Stimulated activated CD4-positive, alpha-beta T cell treated with anti-CD3 and anti-CD28 coated beads, Interleukin-4, amount 100 ng/mL, for 1 hour (primary cell): ENCODE data around the gene UBN1.

Source experiments
- DNase-seq: peaks from one replicate; pipeline ENCODE4 v3.0.0-alpha.2; 2020

UBN1 gene

DNA sequence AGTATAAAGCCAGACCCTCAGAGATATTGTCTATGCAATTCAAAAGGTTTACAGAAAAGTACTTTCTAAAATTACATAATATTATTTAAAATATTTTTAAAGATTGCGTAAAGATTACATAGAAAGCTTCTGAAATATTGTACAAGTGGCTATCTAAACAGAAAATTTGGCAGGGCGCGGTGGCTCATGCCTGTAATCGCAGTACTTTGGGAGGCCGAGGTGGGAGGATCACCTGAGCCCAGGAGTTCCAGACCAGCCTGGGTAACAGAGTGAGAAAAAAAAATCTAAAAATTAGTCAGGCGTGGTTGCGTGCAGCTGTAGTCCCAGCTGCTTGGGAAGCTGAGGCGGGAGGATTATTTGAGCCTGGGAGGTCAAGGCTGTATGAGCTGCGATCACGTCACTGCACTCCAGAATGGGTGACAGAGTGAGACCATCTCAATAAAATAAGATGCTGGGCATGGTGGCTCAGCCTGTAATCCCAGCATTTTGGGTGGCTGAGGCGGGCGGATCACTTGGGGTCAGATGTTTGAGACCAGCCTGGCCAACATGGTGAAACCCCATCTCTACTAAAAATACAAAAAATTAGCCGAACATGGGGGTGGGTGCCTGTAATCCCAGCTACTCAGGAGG is 18.1 kb downstream of the UBN1 start:
- no peak for DNase-seq

DNA sequence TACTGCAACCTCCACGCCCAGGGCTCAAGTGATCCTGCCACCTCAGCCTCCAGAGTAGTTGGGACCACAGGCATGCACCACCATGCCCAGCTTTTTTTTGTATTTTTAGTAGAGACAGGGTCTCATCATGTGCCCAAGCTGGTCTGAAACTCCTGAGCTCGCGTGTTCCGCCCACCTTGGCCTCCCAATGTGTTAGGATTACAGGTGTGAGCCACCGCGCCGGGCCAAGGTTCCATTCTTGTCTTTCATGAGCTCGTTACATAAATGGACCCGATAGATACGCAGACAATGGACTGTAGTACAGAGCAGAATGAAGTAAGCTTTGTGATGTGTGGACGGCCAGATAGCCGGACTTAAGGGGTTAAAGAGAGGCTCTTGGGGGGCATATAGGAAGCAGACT is 19.3 kb downstream of the UBN1 start:
- DNase-seq, result no peak

DNA sequence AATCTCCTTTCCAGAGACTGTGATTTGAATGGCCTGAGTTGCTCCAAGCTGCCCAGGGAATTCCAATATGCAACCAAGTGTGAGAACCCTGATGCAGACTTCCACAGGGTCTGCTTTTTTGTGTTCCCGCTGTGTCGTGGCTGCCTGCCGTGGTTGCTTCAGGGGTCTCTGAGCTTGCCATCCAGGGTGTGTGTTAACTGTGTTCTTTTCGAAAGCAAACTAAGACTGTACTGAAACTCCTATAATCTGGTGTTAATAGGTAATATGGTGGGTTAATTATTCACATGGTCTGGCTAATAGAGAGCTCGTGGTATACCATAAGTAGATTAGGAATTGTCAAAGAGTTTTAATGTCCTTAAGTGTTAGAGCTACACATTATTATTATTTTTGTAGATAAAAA is 20.7 kb downstream of the UBN1 start:
- DNase-seq, result no peak

DNA sequence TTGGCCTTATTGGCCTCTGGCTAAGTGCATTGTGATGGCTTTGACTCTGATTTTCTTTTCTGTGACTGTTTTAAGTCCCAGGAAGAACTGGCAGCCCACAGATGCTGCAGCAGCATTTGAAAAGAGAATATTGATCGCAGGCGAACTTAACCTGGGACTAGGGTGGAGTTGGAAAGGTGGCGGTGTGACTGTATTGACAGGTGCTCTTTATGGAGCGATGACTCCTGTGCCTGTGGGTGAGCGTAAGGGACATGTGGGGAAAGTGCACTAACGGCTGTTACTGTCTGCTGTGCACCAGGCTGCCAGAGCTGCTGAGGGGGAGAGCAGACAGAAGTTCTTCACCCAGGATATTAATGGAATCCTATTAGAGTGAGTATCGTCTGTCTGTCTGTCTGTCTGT is 21.3 kb downstream of the UBN1 start:
- DNase-seq, result no peak

DNA sequence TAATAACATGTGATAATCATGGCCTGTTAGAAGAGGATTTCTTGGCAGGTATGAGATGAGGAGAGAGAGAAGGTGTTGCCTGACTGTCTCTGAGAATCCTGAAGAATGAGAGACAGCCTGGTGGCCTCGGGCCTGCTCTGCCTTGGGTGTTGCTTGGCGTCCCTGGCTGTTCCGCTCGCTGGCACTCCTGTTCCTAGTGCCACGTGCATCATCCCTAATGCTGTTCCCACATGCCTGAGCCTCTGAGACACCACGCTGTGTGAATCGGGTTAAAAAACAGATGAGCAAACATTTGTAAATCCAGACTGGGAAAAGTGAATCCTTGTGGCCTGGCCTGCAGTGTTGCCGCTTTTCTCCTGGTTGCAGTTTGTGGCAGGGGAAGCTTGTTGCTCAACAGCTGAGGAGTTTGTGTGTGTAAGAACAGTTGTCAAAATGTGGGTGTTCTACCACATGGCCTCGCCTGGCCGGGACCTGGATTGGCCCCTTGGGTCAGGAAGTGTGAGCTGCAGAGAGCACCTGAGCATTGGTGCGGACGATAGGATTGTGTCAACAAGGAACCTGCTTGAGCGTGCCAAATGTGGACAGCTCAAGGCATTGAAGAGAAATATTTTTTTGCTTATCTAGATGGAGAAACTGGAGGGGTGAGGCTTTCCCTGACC is 22.0 kb downstream of the UBN1 start:
- DNase-seq, result no peak

DNA sequence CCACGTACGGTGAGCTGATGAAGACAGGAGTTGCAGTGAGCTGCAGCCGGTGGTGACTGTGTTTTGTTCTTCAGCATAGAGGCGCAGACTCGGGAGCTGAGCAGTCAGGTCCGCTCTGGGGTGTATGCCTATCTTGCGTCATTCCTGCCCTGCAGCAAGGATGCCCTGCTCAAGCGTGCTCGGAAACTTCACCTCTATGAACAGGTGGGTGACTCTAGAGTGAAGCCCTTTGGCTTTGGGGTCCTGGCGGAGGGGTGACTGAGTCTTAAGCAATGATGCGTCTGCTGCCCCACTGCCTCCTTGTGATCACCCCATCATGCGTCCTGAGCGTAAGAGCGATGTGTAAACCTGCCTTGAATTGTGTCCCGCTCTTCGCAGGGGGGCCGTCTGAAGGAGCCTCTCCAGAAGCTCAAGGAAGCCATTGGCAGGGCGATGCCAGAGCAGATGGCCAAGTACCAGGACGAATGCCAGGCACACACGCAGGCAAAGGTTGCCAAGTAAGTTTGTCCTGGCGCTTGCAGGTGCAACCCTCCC is 22.9 kb downstream of the UBN1 start:
- DNase-seq, result no peak

DNA sequence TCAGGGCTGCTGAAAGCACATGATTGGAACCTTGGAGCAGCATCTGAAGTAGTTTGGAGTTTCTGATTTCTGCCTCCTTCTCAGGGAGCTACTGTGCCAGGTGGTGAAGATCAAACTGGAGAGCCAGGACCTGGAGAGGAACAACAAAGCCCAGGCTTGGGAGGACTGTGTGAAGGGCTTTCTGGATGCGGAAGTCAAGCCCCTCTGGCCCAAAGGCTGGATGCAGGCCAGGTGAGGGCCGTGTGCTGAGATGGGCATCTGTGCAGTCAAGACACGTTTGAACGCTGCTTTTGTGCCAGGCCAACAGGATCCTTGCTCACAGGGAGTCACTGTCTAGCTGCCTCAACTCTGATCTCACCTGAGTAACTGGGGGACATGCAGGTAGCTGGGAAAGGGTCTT is 23.8 kb downstream of the UBN1 start:
- DNase-seq, result no peak

DNA sequence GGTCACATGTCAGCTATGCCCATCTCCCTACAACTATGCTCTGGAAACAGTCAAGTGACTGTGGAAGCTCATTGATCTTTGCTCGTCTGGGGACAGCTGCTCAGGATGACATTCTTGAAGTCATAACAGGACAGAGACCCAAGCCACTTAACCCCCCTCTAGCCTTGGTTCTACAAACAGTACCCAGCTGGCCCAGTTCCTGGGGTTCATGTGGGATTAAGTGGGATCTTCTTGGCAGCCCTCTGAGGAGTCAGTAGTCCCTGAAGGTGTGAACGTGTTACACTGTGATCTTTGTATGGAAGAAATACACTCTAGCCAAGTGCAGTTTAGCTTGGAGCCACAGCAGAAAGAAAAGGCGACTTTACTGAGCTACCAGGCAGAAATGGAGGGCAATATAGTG is 25.8 kb downstream of the UBN1 start:
- DNase-seq, result no peak

DNA sequence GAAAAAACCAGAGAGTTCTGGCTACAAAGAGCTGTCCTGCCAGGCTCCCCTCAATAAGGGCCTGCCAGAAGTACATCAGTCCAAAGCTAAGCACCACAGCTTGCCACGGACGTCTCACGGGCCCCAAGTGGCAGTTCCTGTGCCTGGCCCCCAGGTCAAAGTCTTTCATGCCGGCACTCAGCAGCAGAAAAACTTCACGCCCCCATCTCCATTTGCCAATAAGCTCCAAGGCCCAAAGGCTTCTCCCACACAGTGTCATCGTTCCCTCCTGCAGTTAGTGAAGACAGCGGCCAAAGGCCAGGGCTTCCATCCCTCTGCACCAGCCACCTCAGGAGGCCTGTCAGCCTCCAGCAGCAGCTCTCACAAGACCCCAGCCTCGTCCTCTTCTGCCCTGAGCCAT is 27.4 kb downstream of the UBN1 start:
- no peak for DNase-seq

DNA sequence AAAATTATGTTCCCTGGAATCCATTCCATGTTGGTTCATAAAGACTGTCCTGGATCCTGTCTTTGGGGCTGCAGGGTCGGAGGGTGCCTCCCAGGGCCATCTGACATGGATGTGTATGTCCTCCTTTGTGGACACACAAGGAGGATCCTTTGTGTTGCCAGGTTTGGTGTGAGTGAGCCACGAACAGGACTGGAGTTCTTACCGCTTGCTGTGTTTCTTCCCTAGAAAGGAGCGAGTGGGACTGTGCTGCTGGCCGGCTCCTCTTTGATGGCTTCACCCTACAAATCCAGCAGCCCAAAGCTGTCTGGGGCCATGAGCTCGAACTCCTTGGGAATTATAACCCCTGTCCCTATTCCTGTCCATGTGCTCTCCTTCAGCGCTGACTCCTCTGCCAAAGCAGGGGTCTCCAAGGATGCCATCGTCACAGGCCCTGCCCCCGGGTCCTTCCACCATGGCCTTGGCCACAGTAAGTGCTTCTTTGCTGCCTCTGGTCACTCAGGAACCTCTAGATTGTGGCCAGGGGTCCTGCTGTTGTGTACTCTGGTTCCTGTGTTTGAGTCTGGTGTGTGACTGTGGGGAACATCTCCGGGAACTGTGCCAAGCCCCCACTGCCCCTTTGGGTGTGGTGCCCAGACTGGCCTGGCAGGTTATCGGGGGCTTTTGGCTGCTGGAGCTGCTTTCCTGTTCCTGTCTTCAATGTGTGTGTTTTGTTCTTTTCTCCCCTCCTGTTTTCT is 29.5 kb downstream of the UBN1 start:
- no peak for DNase-seq

DNA sequence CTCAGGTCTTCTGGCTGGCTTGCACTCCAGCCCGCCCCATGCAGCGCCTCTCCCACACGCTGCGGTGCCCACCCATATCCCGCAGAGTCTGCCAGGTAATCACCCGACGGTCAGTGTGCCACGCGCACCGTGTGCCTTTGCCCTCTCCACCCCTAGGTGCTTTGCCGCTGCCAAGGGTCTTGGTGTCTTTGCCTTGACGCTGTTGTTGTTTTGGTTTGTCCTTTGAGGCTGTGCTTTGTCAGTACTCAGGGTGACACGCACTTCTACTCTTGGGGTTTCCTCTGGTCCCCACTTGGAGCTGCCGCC is 30.1 kb downstream of the UBN1 start:
- DNase-seq, result no peak

DNA sequence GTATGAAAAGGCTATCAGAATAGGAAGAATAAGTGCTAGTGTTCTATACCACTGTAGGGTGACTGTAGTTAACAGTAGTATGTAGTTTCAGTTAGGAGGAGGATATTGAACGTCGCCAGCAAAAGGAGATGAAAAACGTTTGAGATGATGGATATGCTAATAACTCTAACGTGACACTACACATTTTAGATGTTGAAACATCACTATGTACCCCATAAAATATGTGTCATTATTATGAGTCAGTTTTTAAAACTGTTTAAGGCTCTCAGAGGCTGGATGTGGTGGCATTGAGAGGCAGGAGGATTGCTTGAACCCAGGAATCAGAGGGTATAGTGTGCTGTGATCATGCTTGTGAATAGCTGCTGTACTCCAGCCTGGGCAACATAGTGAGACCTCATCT is 31.8 kb downstream of the UBN1 start:
- no peak for DNase-seq

DNA sequence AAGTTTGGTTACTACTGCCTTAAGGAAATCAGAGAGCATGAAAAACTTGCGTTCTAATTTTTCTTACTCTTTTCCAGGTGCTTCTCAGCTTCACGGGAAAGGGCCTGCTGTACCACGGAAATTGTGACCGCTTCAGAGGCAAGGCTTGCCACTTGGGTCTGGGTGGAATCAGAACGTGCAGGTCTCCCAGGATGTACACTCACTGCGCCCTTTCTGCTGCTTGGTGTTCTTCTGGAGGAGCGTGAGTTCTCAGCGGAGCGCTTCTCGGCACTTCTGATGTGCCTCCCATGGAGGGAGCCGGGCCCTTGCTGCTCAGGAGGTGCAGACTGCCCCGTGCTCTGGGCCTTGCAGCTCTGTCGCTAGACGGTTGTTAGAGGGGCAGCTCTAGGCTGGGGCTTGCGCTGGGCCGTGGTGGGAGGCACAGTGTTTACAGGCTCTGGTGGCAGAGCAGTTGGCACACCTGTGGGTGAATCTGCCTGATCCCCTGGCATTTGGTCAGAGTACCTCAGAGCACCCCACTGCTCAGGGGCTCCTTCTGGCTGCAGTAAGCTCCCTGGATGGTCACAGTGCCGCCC is 32.8 kb downstream of the UBN1 start:
- no peak for DNase-seq

DNA sequence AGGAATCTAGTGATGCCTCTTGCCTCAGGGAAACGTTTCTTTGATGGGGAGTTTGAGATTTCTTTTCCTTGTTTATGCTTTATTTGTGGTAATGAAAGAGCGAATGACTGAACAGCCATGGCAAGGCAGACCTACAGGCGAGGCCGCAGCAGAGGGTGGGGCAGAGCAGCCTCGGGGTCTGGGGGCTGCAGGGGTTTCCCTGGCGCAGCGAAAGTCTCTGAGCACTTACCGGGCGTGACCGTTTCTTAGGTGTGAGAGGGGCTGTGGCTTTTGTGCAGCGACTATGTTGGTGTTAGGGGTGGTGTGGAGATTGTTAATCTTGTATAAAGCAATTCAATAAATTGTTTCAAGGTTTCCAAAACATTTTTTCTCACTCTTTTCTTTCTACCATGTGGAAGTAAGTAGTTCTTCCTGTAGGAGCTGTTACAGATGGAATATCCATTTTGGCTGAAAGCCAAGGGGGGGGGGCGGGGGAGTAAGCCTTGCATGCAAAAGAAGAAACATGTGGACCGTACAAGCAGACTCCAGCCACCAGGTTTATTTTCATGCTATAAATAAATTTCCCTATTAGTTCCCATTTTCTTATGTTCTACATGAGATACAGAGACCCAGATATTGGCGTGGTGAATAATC is 34.8 kb downstream of the UBN1 start:
- DNase-seq, result no peak

DNA sequence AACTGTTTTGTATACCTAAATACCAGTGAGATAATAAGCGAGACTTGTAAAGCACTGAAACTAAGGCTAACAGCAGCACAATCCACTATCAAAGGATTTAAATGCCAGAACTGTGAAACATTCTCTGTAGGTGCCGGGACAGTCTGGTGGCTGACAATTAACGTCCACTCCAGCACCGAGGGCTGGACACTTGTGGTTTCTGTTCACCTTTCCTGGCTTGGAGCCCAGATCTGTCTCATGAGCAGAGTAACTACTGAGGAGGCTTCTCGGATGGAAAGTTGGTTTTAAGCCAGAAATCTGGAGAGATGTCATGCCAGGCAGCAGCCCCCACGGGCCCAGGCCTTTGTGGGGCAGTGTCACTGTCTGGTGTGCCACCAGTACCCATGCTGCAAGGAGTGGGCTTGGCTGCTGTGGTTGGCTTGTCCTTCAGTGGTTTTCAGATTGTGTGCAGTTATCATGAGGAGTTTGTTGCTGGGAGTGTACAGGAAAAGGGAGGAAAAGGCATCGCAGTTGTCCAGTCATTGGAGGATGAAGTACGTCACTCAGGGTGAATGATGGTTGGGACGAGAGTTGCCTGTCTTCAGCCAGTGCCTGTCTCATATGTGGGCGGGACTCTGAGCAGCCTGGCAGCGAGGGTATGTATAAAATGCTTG is 35.5 kb downstream of the UBN1 start:
- no peak for DNase-seq

DNA sequence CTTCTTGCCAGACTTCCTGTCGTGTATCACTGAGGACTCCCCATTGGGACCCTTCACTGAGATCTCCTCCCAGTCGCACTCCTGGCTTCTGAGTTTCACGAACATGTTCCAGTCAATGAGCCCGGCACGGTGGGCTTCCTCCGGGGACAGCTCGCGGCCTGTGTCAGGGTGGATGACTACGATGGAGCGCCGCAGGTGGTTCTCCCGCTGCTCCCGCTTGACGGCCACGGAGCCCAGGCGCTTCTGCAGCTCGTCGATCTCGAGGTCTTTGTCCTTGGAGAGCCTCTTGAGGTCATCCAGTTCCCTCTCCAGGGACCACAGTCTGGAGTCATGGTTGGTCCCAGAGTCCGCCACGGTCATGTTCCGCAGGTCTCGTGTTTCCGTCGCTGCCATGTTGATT is 36.2 kb downstream of the UBN1 start:
- DNase-seq, result no peak

DNA sequence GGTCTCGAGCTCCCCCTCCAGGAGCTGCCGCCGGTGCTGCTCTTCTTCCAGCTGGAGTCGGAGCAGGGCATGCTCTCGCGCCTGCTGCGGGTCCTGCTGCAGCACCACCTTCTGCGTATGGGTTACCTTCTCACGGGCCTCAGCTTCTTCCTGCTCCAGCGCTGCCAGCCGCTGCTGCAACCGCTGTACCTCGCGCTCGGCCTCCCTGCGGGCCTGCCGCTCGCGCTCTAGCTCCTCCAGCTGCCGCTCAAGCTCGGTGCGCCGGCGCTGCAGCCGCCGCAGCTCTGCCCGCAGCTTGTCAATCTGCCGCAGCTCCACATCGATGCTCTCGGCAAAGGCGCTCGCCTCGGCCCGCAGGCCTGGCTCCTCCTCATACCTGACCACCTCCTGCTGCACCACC is 36.9 kb downstream of the UBN1 start:
- no peak for DNase-seq

DNA sequence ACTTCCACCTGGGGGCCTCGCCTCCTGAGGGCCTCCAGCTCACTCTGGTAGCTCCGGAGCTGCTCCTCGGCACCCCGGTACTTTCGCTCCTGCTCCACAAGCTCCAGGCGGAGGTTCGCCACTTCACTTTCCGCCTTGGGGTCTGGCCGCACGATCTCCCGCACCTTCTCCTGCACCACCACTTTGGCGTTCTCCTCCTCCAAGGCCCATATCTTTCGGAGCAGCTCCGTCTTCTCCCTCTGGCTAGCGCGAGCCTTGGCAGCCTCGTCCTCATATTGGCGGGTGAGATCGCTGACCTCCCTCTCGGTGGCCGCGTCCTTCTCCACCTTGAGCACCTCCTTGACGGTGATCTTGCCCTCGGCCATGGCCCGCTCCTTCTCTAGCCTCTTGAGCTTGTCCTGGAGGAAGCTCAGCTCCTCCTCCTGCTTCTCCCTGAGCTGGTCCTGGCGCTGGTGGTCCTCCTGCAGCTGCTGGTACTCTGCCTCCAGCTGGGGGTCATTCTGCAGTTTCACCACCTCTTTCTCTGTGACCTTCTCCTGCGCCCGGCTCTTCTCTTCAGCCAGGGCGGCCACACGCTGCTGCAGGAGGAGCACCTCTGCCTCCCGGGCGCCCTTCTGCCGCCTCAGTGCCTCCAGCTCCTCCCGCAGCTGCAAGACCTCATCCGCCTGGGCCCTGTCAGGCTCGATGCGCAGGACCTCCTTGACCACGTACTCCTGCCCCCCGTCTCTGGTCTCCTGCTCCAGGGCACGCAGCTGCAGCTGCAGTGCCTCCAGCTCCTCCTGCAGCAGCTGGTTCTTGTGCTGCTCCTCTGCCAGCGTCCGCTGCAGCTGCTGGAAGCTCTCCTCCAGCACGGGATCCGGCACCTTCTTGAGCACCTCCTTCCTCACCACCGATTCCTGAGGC is 37.9 kb downstream of the UBN1 start:
- no peak for DNase-seq

DNA sequence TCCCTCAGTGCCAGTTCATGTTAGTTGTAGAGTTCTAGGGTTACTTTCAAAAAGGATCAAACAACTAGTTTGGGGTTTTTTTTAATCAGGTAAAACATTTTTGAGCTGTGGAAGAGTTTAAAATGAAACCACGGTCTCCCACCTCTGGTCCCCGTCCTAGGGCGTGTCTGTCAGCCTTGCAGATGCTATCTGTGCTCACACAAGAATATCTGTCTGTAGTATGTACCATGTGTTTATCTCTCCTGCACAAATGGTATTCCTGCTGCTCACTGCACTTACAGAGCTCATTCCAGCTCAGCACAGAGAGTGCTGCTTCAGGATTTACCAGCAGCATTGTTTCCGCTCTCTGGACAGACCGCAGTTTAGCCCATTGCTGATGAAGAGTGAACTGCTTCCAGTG is 38.9 kb downstream of the UBN1 start:
- no peak for DNase-seq

DNA sequence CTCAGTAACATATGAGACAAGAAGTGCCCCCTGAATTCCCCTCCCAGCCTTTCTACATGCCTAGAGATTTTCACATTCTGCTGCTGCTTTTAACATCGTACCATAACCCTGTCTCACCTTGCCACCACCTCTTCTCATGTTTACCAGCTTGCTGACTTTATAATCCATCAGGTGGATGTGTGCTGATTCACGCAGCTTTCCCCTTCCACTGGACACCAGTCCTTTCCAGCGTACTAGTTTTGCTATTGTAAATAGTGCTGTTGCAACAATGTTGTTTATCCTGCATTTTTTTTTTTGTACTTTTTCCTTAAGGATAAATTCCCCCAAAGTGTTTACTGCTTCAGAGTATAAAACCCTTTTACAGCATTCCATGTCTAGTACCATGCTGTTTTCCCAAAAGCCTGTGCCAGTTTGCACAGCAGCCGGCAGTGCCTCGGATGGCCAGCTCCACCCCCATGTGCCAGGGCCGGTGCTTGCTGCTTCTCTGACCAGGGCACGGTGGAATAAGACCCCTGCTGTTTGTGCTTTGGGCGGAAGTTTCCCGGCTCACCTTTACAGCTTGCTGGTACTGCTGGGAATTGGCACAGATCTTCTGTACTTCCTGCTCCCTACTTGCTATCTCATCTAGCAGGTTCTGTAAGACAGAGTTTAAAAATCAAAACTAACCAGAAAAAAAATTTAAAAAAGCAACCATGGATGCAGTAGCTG is 41.3 kb downstream of the UBN1 start:
- no peak for DNase-seq

DNA sequence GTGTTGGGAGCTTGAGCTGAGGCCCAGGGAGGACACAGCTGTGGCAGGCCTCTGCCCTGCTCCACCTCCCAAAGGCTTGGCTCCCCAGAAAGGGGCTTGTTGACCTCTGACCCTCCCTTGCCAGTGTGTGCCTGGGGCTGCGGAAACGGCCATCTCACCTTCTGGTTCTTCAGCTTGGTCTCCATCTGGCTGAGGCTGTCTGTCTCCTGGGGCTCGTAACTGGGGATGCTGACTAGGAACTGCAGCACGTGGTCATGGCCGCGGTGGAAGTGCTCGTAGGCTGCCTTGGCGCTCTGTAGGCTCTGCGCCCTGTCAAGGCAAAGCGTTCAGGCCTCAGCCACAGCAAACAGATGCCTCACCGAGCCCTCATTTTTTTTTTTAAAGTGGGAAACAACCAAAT is 42.7 kb downstream of the UBN1 start:
- no peak for DNase-seq
